GM08714 (cell line): Measurements from ENCODE around the gene CAMK4.

Source experiments
- H3K4me3 ChIP-seq: fragments of 200-500 bp; sonication (Bioruptor generic); 2 replicates; pipeline ENCODE4 v1.5.1; 2014; ENCODE audit warnings: mild to moderate bottlenecking, low read length, inconsistent platforms
- ZNF274 ChIP-seq: IDR thresholded peaks from 2 replicates; pipeline ENCODE4 v1.6.1; 2012; ENCODE audit warnings: mild to moderate bottlenecking, low read depth, low read length

The CAMK4 gene

DNA sequence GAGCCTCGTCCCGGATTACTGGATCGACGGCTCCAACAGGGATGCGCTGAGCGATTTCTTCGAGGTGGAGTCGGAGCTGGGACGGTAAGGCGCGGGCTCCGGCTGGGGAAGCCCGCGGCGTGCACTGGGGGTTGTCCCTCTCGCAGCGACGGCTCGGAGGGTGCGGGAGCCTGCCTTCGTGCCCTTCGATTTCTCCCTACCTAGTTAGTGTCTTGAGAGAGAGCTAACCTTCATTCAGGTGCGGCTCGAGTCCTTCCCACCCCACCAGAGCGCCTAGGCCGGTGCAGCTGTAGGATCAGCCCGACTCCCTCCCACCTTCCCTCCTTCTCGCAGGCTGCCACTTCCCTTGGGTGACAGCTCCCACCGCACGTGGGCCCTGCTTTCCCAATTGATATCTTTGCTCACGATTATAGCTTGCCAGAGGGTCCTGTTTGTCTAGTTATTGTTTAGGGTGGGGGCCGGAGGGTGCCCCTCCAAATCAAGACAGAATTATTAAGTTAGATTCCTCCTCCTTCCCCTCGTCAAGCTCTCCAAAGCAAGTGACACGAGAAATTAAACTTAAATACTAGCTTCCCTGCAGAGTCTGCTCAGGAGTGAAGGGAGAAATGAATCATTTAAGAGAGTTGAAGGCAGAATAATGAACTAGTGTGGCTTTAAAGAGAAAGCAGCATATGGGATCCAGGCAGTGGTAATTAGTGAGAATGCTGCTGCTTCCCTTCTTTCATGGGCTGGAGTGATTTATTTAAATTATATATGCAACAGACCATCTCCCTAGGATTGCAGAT, 569 bp downstream of the CAMK4 start:
- no peak for TF ChIP-seq ZNF274
- peak overlapping the region; percentile 85 for H3K4me3 ChIP-seq

DNA sequence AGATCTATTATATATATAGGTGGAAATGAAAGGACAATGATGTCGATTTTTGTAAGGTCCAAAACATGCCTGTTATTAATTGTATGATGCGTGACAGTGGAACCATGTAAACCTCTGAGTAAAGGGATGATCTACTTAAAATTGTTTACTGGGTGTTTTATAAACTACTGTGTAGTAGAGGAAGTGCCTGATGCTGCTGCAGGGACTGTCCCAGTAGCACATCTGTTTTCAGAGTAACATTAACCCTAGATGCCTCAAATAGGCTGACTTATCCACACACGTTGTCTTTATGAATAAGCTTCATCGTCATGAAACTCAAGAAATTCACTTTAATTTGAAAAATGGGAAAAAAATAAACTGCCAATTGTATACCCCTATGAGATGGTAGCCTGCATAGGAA, 1.7 kb downstream of the CAMK4 start:
- H3K4me3 ChIP-seq: peak overlapping the region; percentile 9; the same call in 1 of the 2 replicates
- no peak for TF ChIP-seq ZNF274

DNA sequence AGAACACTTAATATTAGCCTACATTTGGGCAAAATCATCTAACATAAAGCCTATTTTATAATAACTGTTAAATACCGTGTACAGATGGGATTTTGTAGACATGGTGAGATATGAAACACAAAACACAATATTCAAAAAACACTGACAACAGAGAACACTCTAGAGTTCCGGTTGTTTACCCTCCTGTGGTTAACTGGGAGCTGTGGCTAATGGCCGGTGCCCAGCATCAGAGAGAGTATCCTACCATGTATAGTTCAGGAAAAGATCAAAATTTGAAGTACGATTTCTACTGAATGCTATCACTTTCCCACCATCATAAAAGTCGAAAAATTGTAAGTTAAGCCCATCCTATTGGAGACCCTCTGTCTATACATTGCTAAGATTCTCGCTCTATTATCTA, 2.4 kb downstream of the CAMK4 start:
- peak overlapping the region; percentile 12; the same call in 1 of the 2 replicates for H3K4me3 ChIP-seq
- no peak for TF ChIP-seq ZNF274

DNA sequence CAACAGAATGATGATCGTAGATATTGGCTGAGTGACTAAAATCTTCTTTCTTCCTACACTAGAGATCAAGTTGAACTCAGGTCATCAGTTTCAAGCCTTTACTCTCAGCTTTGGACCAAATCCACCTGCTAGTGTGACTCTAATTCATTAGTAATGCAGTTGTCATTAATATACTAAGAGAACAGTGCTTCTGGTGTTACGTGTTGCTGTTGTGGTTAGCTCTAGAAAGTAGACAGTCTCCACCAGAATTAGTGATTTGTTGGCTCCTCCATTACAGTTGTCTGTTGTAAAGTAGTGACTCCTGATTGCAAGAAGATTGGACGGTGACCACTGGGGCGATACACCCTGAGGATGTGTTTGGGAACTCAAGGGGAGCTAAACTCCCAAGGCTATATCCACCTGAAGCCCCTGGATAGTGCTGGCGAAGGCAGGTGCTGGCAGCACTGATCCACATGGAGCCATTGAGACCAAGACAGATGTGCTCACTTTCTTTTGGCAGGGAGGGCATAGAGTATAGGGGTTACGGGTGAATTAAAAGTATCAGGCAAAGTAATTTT, 3.1 kb downstream of the CAMK4 start:
- TF ChIP-seq ZNF274: no peak
- peak overlapping the region; percentile 42; the same call in 1 of the 2 replicates for H3K4me3 ChIP-seq

DNA sequence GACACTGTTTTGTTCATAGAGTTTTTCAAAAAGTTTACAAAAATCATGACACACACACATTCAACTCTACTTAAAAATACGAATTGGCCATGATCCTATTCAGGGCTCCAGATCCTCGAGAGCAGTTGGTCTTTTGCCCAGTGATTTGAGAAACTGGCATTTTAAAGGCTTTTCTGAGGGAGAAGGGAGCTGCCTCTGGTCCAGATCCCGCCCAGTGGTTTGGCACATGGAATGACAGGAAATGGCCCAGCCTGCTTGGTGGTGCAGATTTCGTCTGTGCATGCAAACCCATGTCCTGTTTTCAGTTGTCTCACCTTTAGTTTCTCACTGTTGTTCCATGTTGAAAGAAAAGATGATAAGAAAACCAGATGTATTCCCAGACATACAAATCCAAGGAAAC, 3.6 kb downstream of the CAMK4 start:
- no peak overlapping the region for H3K4me3 ChIP-seq
- no peak for TF ChIP-seq ZNF274

DNA sequence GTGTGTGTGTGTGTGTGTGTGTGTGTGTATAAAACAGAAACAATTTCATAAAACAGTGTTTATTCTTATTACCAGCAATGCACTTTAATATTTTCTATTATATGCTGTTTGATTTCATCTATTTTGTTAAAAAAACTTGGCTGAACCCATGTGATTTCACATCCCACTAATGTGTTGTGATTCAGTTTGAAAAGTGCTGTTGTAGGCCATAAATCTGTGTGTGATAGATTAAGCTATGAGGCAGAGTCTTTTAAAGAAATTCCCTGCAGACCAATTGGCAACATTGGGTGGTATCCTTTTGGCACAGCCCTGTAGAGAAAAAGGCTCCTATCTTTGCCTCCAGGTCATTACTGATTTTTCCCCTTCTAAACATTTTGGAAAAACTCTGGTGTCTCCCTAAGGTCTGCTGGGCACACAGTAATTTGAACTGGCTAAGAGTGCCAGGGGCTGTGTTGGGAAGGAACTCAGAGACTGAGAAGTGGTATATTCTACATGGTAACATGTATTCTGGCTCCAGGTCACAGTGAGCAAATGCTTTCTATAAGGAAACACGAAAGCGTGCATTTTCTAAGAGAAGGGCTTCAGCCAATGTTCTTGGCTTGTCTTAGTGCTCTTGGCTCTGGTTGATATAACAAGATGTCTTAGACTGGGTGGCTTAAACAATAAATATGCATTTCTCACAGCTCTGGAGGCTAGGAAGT, 4.5 kb downstream of the CAMK4 start:
- H3K4me3 ChIP-seq: peak overlapping the region; percentile 56; the same call in 1 of the 2 replicates
- TF ChIP-seq ZNF274: no peak

DNA sequence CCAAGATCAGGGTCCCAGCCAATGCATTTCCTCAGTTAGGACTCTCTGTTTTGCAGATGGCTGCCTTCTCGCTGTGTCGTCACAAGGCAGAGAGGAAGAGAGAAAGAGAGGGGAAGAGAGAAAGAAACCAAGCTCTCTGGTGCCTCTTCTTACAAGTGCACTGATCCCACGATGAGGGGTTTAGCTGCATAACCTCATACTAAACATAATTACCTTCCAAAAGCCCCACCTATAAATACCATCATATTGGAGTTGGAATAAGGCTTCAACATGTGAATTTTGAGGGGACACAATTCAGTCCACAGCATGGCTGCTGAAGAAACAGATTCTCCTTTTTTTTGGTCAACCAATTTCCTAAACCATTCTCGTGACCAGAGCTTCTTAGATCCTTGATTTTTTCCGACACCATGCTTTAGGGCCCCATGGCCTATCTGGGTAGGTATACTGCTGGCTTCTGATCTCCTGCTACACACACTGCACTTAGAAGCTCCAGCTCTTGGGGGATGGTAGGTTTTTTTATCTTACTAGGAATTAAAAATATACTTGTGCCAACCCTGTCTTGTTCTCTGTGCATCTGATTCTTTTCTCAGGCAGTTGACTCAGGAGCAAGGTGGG, 5.1 kb downstream of the CAMK4 start:
- TF ChIP-seq ZNF274: no peak

DNA sequence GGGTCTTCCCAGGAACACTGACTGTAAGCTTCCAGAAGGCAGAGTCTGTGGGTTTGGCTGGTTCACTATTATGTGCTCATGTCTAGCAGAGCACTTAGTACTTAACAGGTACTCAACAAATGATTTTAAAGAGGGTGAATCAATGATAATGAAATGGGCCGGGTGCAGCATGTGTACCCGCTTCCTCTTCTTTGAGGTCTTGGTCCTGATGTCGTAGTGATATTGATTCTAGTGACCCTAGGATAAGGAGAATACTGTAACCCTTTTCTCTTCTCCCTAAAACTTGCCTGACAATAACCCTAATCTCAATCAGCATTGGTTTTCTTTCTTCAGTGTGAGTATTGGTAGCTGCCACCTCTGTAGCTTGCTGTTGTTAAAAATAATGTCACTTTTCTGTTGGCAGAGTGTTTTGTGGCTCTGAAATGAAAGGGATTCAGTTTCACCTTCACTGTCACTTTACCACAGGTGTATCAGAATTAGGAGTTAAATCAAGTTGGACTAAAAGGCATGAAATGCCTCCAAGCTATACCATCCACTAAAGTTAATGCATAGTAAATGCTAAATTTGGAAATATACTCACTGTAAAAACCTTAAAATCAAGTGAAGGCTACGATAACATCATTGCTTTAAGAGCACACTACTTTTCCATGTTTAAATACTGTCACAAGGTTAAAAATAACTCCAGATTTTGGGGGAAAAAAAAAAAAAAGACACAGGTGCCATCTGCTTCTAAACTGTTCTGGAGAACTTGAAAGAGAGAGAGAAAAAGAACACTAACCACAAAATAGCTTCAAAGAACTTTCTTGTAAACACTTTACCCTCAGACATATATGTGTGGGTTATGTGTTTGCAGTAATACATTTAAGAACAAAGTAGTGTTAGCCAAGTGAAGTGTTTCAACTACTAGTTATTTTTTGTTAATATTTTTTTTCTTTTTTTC, 6.0 kb downstream of the CAMK4 start:
- no peak for TF ChIP-seq ZNF274
- peak overlapping the region; percentile 56 for H3K4me3 ChIP-seq

More for the DNA sequence above, 5.1 kb downstream of the CAMK4 start:
- peak overlapping the region; percentile 56; the same call in 1 of the 2 replicates for H3K4me3 ChIP-seq

DNA sequence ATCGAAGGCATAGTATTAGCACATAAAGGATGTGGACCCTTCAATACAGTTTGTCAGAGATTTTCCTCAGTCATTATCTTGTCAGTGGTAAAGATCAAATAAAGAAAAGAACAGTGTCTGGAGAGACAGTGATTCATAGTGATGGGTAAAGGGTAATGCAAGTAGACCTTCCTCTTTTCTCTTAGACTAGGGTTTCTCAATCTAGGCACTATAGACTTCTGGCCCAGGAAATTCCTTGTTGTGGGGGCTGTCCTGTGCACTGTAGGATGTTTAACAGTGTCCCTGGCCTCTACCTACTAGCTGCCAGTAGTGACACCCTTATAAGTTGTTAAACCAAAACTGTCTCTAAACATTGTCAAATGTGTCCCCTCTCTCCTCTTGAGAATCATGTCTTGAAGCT, 6.9 kb downstream of the CAMK4 start:
- no peak overlapping the region for H3K4me3 ChIP-seq
- no peak for TF ChIP-seq ZNF274

DNA sequence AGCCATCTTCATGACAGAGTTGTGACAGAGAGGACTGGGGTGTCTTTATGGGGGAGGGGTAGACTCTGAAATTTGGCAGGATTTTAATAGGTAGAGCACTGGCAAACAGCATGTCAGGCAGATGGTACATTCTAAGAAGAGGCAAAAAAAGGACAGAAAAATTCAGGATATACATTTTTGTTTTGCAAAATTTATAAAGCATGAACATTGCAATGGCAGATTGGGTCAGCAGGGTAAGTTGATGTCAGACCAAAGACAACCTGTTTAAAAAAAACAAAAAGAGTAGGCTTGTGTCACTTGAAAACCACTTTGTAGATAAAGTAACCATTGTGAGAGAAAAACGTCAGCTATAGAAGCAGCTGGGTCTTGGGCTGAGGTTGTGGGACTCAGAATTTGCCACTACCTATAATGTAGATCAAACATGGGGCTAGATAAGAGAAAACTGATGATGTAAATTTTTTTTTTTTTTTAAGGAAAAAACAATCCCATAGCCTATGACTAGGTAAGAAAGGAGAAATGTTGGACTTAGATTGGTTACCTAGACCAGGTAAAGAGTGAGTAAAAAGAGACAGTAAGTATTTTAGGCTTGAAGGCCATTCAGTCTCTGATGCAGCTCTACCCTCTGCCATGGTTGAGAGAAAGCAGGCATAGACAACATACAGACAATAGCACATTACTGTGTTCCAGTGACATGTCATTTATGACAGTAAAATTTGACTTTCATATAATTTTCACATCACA, 8.3 kb downstream of the CAMK4 start:
- H3K4me3 ChIP-seq: no peak overlapping the region
- TF ChIP-seq ZNF274: no peak

DNA sequence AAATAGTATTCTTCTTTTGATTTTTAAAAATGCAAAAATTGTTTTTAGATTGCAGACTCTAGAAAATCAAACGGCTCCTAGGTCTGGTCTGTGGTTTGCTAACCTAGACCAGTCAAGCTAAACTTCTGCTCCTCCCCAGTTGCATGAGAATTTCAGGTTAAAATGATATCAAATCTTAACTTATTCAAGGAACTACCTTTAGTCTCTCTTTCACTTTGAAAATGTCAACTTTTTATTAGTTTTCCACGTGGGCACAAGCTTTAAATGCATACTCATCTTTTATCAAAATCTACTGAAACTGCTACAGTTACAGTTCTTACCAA, 8.8 kb downstream of the CAMK4 start:
- no peak overlapping the region for H3K4me3 ChIP-seq
- TF ChIP-seq ZNF274: no peak

DNA sequence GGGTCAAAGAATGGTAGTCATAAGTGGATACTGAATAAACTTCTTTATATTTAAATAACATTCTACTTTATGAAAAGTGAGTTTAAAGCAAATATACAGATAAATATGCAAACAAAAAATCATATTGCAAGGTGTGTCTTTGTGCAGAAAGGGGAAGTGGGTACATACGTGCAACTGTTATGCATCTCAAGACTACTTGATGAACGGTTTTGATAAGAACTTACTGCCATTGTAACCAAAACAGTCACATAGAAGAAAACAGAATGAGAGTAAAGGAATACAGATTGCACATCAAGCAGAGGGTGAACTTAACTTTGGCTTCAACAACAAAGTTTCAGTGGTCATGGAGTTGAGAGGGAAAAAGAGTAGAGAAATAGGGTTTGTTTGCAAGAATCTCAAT, 9.9 kb downstream of the CAMK4 start:
- no peak for TF ChIP-seq ZNF274
- no peak overlapping the region for H3K4me3 ChIP-seq

DNA sequence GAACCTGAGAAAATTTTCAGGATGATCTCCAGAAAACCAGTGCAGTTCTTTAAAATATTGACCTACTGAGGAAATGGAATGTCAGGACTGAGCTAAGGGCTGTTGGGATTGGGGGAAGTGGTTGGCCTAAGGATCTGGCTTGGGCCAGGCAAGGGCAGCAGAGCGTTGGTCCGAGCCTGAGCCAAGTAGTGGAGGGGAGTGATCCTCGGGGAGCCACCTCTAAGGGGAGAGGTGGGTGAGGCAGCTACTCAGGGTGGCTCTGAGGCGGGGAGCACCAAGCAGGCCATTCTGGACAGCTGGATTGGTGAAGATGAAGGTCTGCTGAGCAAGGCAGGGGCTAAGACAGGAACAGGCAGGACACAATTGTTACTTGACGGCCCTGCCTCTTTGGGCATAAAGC, 11.5 kb downstream of the CAMK4 start:
- TF ChIP-seq ZNF274: no peak
- H3K4me3 ChIP-seq: no peak overlapping the region
